Naive B cell (primary cell): Measurements from ENCODE around the gene NTN1. TPM values are rescaled to one million over a fixed set of nuclear protein-coding genes. Genes with fewer than 3 reads are reported as not detected.

ENCODE experiments used
- ATAC-seq, 2 donors: fragments of 150-1000 bp; cut with Tn5 transposase; 2 replicates each; pipeline ENCODE4 v1.10.0; 2021; ENCODE audit warnings: low read depth in 2 of 2, mild to moderate bottlenecking in 2 of 2, moderate library complexity in 2 of 2
- DNase-seq: peaks from one replicate; pipeline ENCODE4 v3.0.0; 2022
- H3K27ac Mint-ChIP-seq, 6 donors: one replicate each; pipeline ENCODE4 v1.8.0; 2020 to 2022; ENCODE audit warnings: mild to moderate bottlenecking in 6 of 6, mixed read lengths in 6 of 6, moderate library complexity in 5 of 6, inconsistent platforms in 2 of 6
- H3K27me3 Mint-ChIP-seq, 3 donors: one replicate each; pipeline ENCODE4 v1.8.0; 2021 to 2022; ENCODE audit warnings: mixed read lengths in 3 of 3, mild to moderate bottlenecking in 1 of 3
- H3K36me3 Mint-ChIP-seq, 2 donors: one replicate each; pipeline ENCODE4 v1.8.0; 2020 to 2022; ENCODE audit warnings: mixed read lengths in 2 of 2, inconsistent platforms in 1 of 2, mild to moderate bottlenecking in 1 of 2
- H3K4me1 Mint-ChIP-seq, 3 donors: one replicate each; pipeline ENCODE4 v1.8.0; 2020 to 2022; ENCODE audit warnings: mixed read lengths in 3 of 3, inconsistent platforms in 1 of 3, mild to moderate bottlenecking in 1 of 3, moderate library complexity in 1 of 3
- H3K4me3 Mint-ChIP-seq, 8 donors: one replicate each; pipeline ENCODE4 v1.8.0; 2020 to 2022; ENCODE audit warnings: mild to moderate bottlenecking in 8 of 8, mixed read lengths in 8 of 8, moderate library complexity in 8 of 8, inconsistent platforms in 2 of 8
- H3K9me3 Mint-ChIP-seq, 7 donors: one replicate each; pipeline ENCODE4 v1.8.0; 2020 to 2022; ENCODE audit warnings: mixed read lengths in 7 of 7, mild to moderate bottlenecking in 5 of 7, inconsistent platforms in 2 of 7, moderate library complexity in 1 of 7
- polyA plus RNA-seq, 6 donors: library from polyadenylated mRNA; unstranded; fragments of 300-500 nt; fragmentation: Illumina TruSeq; gene quantifications; one replicate each; pipeline ENCODE4 v1.2.3, GENCODE V29; 2021; ENCODE audit warnings: low read depth in 6 of 6

NTN1 gene
- polyA plus RNA-seq, 6 donors from 2014 or later = 0.04 to 0.09 (median 0.06) TPM; not detected in 1

DNA sequence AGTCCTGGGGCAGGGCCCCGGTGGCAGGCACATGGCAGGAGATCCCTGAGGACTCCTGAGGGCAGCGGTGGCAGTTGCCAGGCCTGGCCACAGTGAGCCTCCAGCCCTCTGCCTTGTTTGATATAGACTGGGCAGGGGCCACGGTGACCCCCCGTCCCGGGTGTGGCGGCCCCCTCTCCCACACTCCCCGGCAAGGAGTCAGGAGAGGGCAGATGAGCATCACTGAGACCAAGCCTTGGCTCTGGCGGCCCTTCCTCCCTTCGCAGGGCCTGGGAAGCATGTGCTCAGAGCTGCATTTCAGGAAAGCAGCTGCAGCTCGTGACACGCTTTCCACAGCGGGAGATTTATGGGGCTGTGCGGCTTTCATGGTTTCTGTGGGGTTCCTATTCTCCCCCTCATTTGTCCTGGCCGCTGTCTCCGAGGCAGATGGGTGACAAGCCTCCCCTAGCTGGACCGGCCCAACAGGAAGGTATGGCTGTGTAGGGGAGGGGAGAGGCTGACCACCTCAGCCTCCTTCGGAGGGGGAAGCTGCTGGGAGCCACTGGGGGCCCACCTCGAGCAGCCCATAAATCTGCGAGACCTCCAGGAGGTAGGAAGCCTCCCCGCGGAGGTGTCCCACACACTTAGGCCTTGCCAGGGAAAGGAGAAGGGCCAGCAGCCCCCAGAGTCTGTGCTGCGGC lies 211.4 kb downstream of the NTN1 start:
- H3K27ac Mint-ChIP-seq = no peak overlapping the region
- ATAC-seq = no peak
- H3K4me1 Mint-ChIP-seq = no peaks in the 10 kb centered on the region
- H3K27me3 Mint-ChIP-seq = peaks cover 11 to 26% (median 22%) of the 10 kb centered on the region in 3 donors
- no peak for DNase-seq
- H3K9me3 Mint-ChIP-seq = no peaks in the 10 kb centered on the region
- no peaks in the 10 kb centered on the region for H3K36me3 Mint-ChIP-seq
- peak overlapping the region in 2 of 8 donors; percentile 44 for H3K4me3 Mint-ChIP-seq

DNA sequence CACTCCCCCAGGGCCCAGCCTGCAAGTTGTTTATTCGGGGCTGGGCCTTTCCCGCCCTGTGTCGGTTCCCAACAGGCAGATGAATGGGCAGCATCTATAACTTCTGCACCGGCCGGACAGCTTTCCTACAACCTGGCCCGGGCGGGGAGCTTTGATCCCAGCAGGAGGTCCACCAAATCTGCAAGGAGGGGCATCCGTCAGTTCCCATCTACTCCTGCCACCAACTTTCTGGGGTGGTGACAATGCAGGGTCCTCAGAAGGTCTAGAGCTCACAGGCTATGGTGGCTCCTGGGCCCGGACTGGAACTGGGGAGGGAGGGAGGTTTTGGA lies 211.9 kb downstream of the NTN1 start:
- Mint-ChIP-seq H3K9me3 (no peaks in the 10 kb centered on the region), H3K27me3 (peaks cover 11 to 26% (median 22%) of the 10 kb centered on the region in 3 donors), H3K4me3 (peak overlapping the region in 1 of 8 donors; percentile 44), H3K4me1 (no peaks in the 10 kb centered on the region), H3K36me3 (no peaks in the 10 kb centered on the region), H3K27ac (no peak overlapping the region)
- DNase-seq = no peak
- no peak for ATAC-seq

DNA sequence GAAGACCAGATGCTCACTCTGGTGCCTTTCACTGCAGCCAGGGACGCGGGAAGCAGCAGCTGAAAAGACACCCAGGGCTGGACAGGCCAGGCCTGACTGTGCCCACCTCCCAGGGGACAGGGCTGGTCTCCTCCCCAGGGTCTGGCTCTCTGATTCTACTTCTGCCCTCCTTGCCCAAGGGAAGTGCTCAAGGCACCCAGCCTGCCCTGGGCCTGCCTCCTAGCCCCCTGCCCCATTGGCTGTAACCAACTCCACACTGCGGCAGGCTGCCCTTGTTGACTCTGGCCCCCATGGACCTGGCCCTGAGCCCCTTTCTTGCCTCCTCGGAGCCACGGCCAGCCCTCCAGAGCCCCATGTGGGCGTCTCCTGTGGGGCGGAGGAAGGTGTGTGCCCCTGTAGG lies 212.5 kb downstream of the NTN1 start:
- peak overlapping the region in 2 of 6 donors; percentile 45 to 59 for H3K27ac Mint-ChIP-seq
- ATAC-seq = no peak
- no peak overlapping the region for H3K4me3 Mint-ChIP-seq
- DNase-seq = no peak
- no peaks in the 10 kb centered on the region for H3K36me3 Mint-ChIP-seq
- H3K4me1 Mint-ChIP-seq = peaks cover 2 to 3% (median 2%) of the 10 kb centered on the region in 3 donors
- no peaks in the 10 kb centered on the region for H3K9me3 Mint-ChIP-seq
- H3K27me3 Mint-ChIP-seq = peaks cover 11 to 26% (median 22%) of the 10 kb centered on the region in 3 donors

DNA sequence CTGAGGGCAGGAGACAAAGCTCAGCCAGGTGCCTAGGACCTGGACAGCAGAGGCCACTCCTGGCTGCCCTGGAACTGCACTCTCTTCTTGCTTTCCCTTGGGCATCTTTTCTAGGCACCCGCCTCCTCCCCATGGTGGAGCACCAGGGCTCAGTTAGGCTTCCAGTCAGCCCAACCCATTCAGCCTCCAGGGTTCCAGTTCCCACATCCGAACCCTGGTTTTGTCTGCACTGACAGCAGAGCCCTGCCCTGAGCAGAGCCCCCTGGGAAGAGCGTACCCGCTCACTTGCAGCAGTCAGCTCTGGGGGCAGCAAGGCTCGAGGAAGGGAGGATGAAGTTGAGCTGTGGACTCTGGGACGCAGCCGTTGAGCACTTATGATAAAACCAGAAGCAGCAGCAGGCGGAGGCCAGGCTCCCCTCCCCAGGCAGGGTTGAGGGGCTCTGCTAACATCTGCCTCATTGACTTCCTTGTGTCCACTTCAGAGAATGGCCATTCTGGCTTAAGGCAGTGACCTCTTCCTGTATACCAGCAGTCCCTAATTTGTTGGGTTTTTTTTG lies 213.2 kb downstream of the NTN1 start:
- H3K4me1 Mint-ChIP-seq = peaks cover 5 to 11% (median 9%) of the 10 kb centered on the region in 3 donors
- peaks cover 10 to 26% (median 22%) of the 10 kb centered on the region in 3 donors for H3K27me3 Mint-ChIP-seq
- H3K9me3 Mint-ChIP-seq = no peaks in the 10 kb centered on the region
- H3K36me3 Mint-ChIP-seq = no peaks in the 10 kb centered on the region
- H3K4me3 Mint-ChIP-seq = no peak overlapping the region
- no peak overlapping the region for H3K27ac Mint-ChIP-seq
- no peak for DNase-seq
- ATAC-seq = no peak

DNA sequence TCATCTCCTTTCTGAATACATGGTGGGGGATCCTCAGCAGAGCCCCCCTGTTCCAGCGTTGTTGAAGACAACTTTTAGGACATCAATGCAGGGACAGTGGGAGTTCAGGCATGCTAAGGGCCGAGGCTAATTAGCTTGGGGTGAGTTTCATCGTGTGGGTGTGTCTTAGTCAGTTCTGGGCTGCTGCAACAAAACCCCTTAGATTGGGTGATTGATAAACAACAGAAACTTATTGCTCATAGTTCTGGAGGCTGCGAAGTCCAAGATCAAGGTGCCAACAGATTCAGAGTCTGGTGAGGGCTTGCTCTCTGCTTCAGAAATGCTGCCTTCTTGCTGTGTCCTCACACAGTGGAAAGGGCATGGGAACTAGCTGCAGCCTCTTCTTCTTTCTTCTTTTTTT lies 214.0 kb downstream of the NTN1 start:
- no peak for DNase-seq
- Mint-ChIP-seq H3K27me3 (peaks cover 6 to 26% (median 22%) of the 10 kb centered on the region in 3 donors), H3K27ac (no peak overlapping the region), H3K4me3 (no peak overlapping the region), H3K4me1 (peaks cover 5 to 13% (median 13%) of the 10 kb centered on the region in 3 donors), H3K9me3 (no peaks in the 10 kb centered on the region), H3K36me3 (no peaks in the 10 kb centered on the region)
- ATAC-seq = no peak

DNA sequence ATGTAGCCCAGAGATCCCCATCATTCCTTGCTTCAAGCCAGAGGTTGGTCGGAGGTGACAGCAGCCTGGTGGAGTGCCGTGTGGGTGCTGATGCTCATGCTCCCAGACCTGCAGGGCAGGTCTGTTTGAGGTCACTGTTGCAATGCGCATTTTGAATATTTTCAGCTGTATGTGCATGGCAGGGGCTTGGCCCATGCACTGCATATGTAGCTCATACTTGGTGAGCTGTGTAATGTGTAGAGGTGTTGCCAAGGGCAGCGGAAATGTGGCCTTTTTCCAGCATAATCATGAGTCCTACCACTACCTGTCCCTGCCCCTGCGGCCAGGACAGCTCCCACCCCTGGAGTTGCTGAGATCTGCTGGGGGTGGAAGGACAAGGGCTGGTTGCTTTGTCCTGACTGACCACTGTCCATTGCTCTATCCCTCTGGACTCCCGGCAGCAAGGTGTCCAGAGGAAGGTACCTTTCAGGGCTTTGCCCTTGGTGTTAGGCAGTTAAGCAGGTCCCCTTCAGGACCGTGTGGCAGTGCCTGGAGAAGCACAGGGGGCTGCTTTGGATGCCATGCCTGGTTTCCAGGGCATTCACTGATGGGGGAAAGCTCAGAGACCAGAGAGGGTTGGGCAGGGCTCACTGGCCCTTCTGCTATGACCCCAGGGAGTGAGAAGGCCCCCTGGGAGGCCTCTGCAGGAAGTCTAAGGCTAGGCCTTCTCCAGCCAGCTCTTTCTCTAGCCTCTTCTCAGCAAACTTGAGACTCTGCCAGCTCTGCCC lies 215.2 kb downstream of the NTN1 start:
- DNase-seq = no peak
- no peak overlapping the region for H3K27ac Mint-ChIP-seq
- H3K9me3 Mint-ChIP-seq = no peaks in the 10 kb centered on the region
- H3K27me3 Mint-ChIP-seq = peaks cover 6 to 26% (median 22%) of the 10 kb centered on the region in 3 donors
- H3K36me3 Mint-ChIP-seq = no peaks in the 10 kb centered on the region
- no peak overlapping the region for H3K4me3 Mint-ChIP-seq
- no peak for ATAC-seq
- peaks cover 5 to 24% (median 17%) of the 10 kb centered on the region in 3 donors for H3K4me1 Mint-ChIP-seq

DNA sequence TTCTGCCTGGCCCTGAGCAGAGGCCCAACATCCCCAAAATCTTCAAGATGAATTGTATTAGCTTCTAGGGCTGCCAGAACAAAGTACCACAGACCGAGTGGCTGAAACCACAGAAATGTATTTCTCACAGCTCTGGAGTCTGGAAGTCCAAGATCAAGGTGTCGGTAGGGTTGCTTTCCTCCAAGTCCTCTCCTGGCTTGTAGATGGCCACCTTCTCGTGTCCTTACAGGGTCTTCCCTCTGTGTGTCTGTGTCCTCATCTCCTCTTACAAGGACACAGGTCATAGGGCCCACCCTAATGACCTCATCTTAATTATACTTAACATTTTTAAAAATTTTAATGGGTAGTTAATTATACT lies 215.7 kb downstream of the NTN1 start:
- Mint-ChIP-seq H3K27ac (no peak overlapping the region), H3K36me3 (no peaks in the 10 kb centered on the region), H3K27me3 (peaks cover 6 to 26% (median 22%) of the 10 kb centered on the region in 3 donors), H3K4me3 (no peak overlapping the region), H3K9me3 (peaks cover 0 to 1% (median 0%) of the 10 kb centered on the region in 7 donors), H3K4me1 (peaks cover 5 to 26% (median 18%) of the 10 kb centered on the region in 3 donors)
- DNase-seq (no peak), ATAC-seq (no peak)

DNA sequence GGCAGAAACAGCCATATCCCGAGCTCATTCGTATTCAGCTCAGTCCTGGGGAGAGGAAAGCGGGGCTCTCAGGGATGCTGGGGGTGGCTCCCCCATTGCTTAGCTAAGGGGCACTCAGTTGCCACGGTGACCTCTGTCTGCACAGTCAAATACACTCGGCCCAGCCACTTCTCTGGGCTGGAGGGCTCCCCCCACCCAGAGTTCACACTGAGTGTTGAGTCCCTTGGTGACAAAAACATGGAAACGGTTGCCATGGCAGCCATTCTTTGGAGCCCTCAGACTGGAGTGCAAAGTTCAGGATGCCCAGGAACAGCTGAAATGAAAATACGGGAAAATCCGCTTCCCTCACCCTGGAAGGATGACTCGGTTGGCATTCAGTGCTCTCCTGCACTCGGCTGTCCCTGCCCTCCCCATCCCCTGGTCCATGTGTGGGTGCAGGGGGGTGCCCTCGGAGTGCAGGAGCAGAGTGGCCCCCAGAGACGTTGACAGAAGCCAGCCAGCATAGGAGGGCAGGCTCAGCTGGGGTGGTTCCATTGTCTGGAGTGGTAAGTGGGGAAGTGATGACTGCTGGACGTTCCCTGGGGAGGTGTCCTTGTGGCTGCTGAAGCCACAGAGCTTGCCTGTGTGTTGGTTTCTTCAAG lies 216.5 kb downstream of the NTN1 start:
- H3K9me3 Mint-ChIP-seq = peaks cover 0 to 1% (median 0%) of the 10 kb centered on the region in 7 donors
- H3K27me3 Mint-ChIP-seq = peaks cover 6 to 26% (median 22%) of the 10 kb centered on the region in 3 donors
- ATAC-seq (no peak), DNase-seq (no peak)
- H3K4me3 Mint-ChIP-seq = peak overlapping the region in 6 of 8 donors; percentile 12 to 81 (median 37)
- no peak overlapping the region for H3K27ac Mint-ChIP-seq
- no peaks in the 10 kb centered on the region for H3K36me3 Mint-ChIP-seq
- H3K4me1 Mint-ChIP-seq = peaks cover 5 to 26% (median 18%) of the 10 kb centered on the region in 3 donors

DNA sequence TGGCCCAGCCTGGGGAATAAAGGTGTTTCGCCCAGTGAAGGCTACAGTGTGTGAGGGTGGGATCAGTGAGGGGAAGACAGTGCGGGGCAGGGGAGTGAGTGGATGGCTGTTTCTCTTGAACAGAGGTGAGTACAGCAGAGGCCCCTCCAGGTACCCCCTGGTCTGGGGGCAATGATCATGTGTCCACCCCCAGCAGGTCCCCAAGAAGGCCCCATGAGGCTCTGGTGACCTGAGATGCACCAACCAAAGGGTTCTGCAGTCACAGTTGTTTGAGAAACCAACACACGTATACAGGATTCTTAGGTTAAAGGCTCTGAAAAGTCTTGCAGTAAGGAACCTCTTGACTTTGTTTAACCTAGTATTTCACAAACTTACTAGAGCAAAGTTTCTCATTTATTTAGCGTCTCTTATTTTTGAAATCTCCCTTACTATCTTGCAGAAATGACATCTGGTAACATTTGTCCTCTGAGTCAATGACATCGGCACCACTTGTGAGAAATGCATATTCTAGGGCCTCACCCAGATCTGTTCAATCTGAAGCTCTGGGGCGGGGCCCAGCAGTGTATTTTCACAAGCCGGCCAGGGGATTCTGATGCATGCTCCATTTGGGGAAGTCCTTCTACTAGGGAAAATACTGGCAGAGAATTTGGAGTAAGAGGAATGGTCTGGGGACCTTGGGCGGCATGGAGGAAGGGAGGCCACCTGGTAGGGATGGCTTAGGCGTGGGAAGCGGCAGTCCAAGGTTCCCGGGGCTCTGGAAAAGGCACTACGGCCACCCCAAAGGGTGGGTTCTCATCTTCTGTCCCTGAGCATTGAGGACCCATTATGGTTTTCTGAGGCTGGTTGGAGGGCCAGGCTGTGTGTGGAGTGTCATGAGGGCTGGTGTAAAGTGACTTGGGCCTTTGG lies 217.3 kb downstream of the NTN1 start:
- ATAC-seq (no peak), DNase-seq (no peak)
- Mint-ChIP-seq H3K4me1 (peaks cover 5 to 26% (median 18%) of the 10 kb centered on the region in 3 donors), H3K4me3 (peak overlapping the region; percentile 39 to 91 (median 79)), H3K27ac (peak overlapping the region in 2 of 6 donors; percentile 16 to 17), H3K9me3 (peaks cover 0 to 1% (median 0%) of the 10 kb centered on the region in 7 donors), H3K36me3 (no peaks in the 10 kb centered on the region), H3K27me3 (peaks cover 6 to 21% (median 18%) of the 10 kb centered on the region in 3 donors)

DNA sequence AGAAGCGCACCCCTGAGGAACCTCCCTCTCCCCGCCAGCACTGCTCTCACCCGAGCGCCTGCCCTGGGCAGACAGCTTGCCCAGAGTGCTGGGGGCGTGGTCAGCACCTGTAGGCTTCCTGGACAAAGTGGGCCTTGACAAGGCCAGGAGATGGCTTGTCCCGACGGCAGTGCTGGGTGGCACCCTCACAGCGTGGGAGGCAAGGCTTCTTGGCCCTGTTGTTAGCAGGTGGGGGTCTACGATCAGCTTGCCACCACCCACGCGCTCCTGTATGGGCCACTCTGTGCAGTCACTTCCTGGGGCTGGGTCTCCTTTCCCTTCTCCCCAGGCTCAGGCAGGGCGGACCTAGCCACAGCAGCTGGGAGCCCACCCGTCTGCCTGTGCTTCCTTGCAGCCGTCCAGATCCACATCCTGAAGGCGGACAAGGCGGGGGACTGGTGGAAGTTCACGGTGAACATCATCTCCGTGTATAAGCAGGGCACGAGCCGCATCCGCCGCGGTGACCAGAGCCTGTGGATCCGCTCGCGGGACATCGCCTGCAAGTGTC lies 218.0 kb downstream of the NTN1 start:
- peak overlapping the region; percentile 74 to 91 (median 80) for H3K4me3 Mint-ChIP-seq
- H3K9me3 Mint-ChIP-seq = peaks cover 0 to 1% (median 0%) of the 10 kb centered on the region in 7 donors
- peaks cover 6 to 14% (median 11%) of the 10 kb centered on the region in 3 donors for H3K27me3 Mint-ChIP-seq
- ATAC-seq = no peak
- H3K36me3 Mint-ChIP-seq = no peaks in the 10 kb centered on the region
- peak; percentile 16 for DNase-seq
- peak overlapping the region in 2 of 6 donors; percentile 45 to 89 for H3K27ac Mint-ChIP-seq
- peaks cover 5 to 26% (median 18%) of the 10 kb centered on the region in 3 donors for H3K4me1 Mint-ChIP-seq

DNA sequence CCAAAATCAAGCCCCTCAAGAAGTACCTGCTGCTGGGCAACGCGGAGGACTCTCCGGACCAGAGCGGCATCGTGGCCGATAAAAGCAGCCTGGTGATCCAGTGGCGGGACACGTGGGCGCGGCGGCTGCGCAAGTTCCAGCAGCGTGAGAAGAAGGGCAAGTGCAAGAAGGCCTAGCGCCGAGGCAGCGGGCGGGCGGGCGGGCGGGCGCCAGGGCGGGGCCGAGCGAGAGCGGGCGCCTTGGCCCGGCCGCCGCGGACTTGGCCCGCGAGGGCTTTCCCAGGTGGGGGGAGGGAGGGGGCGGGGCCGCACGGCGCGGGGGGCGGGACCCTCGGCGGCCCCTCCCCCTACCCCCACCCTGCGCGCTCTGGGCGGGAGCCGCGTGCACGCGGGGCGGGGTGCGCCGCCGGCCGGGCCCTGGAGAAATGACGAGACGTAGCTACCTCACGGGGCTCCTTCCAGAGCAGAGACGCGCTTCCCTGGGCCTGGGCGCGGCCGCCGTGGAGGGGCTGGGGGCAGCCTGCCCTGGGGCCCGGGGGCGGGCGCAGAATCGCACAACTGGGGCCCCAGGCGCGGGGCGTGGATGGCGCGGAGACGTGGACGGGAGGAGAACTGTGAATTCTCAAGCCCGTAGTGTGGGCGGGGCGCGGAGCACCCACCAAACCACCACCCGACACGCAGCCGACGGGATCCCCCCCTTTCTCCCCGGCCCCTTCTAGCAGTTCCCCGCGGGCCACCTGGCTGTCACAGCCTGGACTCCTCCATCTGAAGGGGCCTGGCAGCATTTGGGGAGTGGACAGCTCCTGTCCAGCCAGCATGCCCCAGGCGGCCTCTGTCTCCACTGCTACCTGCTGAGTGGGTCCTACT lies 218.7 kb downstream of the NTN1 start:
- peak overlapping the region; percentile 74 to 91 (median 82) for H3K4me3 Mint-ChIP-seq
- peaks cover 0 to 1% (median 0%) of the 10 kb centered on the region in 7 donors for H3K9me3 Mint-ChIP-seq
- ATAC-seq (peak; percentile 82 to 84), DNase-seq (peak; percentile 69)
- H3K36me3 Mint-ChIP-seq = no peaks in the 10 kb centered on the region
- peaks cover 5 to 26% (median 18%) of the 10 kb centered on the region in 3 donors for H3K4me1 Mint-ChIP-seq
- peaks cover 6 to 7% (median 6%) of the 10 kb centered on the region in 3 donors for H3K27me3 Mint-ChIP-seq
- H3K27ac Mint-ChIP-seq = peak overlapping the region in 4 of 6 donors; percentile 45 to 93 (median 81)
